Karpas-422 (cell line): ENCODE results near the gene CTR9. TPM values are rescaled to one million over a fixed set of nuclear protein-coding genes. Genes with fewer than 3 reads are reported as not detected.
A peak's percentile ranks its signal among the peaks of the same experiment; 100 is the strongest.
"Not testable (repeated sequence)": the region's sequence is repeated elsewhere in the genome, so short reads cannot be mapped to it uniquely, and the experiment has no call there.

Experiments used
- DNase-seq: peaks from one replicate; pipeline ENCODE4 v3.0.0-alpha.2; 2015
- H2AFZ ChIP-seq: fragments of 200-600 bp; sonication (generic); 2 replicates; pipeline ENCODE4 v1.6.1; 2014; ENCODE audit warnings: antibody characterized with exemption, low read length, mixed read lengths
- H3K27ac ChIP-seq: fragments of 200-600 bp; sonication (generic); 2 replicates; pipeline ENCODE4 v1.5.1; 2014; ENCODE audit warnings: mild to moderate bottlenecking, low read length, moderate library complexity
- H3K27me3 ChIP-seq: fragments of 200-600 bp; sonication (generic); 2 replicates; pipeline ENCODE4 v1.6.1; 2014; ENCODE audit warnings: low read length, mixed read lengths
- H3K36me3 ChIP-seq: fragments of 200-600 bp; sonication (generic); 2 replicates; pipeline ENCODE4 v1.6.1; 2014; ENCODE audit warnings: low read length, mixed read lengths; ENCODE audit not compliant: insufficient read depth
- H3K4me1 ChIP-seq: fragments of 200-600 bp; sonication (generic); 2 replicates; pipeline ENCODE4 v1.6.1; 2014; ENCODE audit warnings: mild to moderate bottlenecking, low read length, mixed read lengths
- H3K4me2 ChIP-seq: fragments of 200-600 bp; sonication (generic); 2 replicates; pipeline ENCODE4 v1.6.1; 2014; ENCODE audit warnings: low read length, low read depth, mild to moderate bottlenecking; ENCODE audit not compliant: poor library complexity, severe bottlenecking
- H3K4me3 ChIP-seq: fragments of 200-600 bp; sonication (generic); 2 replicates; pipeline ENCODE4 v1.5.1; 2014; ENCODE audit warnings: mild to moderate bottlenecking, antibody characterized with exemption, low read length, mixed read lengths
- H3K79me2 ChIP-seq: fragments of 200-600 bp; sonication (generic); 2 replicates; pipeline ENCODE4 v1.6.1; 2014; ENCODE audit warnings: mild to moderate bottlenecking, low read length, mixed read lengths
- H3K9ac ChIP-seq: fragments of 200-600 bp; sonication (generic); 2 replicates; pipeline ENCODE4 v1.6.0; 2014; ENCODE audit warnings: low read length
- H3K9me2 ChIP-seq: fragments of 200-600 bp; sonication (generic), shearing (Covaris generic); replicated peaks from 2 replicates; pipeline ENCODE4 v1.6.0; 2014; ENCODE audit warnings: mild to moderate bottlenecking, low read length, moderate library complexity; ENCODE audit not compliant: insufficient read depth
- H3K9me3 ChIP-seq: fragments of 300-700, 200-600 bp; sonication (generic); 2 replicates; pipeline ENCODE4 v1.6.1; 2014; ENCODE audit warnings: low read length, mixed read lengths
- H4K20me1 ChIP-seq: fragments of 200-600 bp; sonication (generic); 2 replicates; pipeline ENCODE4 v1.6.1; 2014; ENCODE audit warnings: mild to moderate bottlenecking, antibody characterized with exemption, low read length, low read depth; ENCODE audit not compliant: insufficient read depth
- total RNA-seq: library from RNA; depleted of rRNA; stranded (reverse); fragments of >200 nt; shearing (Covaris generic); gene quantifications from 2 replicates; pipeline ENCODE4 v1.2.3, GENCODE V29; 2014; ENCODE audit warnings: low replicate concordance

Gene CTR9
- total RNA-seq, 1 experiment from 2014 or later: 39.9 TPM

DNA sequence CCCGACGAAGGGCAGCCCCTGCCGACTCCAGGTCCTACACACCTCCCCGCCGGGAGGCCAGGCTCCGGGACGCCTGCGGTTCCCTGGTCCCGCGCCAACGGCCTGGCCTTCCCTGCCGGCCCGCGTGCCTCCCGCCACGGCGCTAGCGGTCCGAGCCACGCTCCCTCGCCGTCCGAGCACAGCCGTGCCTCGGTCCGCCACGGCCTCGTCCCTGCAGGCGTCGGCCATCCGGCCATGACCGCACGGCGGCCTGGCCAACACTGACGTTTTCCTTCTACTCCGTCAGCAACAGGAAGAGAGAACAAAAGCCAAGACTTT is 57.1 kb downstream of the CTR9 start:
- H3K4me2 ChIP-seq: peak overlapping the region; percentile 93
- no peaks in the 10 kb centered on the region for H3K27me3 ChIP-seq
- H4K20me1 ChIP-seq: peaks cover 16% of the 10 kb centered on the region; the same call in 1 of the 2 replicates
- H3K4me3 ChIP-seq: peak overlapping the region; percentile 91
- H3K79me2 ChIP-seq: peaks cover 28% of the 10 kb centered on the region
- peak overlapping the region; percentile 98 for H3K9ac ChIP-seq
- DNase-seq: no peak
- no peak overlapping the region for H2AFZ ChIP-seq
- H3K27ac ChIP-seq: peak overlapping the region; percentile 86
- H3K36me3 ChIP-seq: peaks cover 43% of the 10 kb centered on the region
- H3K4me1 ChIP-seq: peaks cover 29% of the 10 kb centered on the region
- H3K9me2 ChIP-seq: no peaks in the 10 kb centered on the region
- no peaks in the 10 kb centered on the region for H3K9me3 ChIP-seq

DNA sequence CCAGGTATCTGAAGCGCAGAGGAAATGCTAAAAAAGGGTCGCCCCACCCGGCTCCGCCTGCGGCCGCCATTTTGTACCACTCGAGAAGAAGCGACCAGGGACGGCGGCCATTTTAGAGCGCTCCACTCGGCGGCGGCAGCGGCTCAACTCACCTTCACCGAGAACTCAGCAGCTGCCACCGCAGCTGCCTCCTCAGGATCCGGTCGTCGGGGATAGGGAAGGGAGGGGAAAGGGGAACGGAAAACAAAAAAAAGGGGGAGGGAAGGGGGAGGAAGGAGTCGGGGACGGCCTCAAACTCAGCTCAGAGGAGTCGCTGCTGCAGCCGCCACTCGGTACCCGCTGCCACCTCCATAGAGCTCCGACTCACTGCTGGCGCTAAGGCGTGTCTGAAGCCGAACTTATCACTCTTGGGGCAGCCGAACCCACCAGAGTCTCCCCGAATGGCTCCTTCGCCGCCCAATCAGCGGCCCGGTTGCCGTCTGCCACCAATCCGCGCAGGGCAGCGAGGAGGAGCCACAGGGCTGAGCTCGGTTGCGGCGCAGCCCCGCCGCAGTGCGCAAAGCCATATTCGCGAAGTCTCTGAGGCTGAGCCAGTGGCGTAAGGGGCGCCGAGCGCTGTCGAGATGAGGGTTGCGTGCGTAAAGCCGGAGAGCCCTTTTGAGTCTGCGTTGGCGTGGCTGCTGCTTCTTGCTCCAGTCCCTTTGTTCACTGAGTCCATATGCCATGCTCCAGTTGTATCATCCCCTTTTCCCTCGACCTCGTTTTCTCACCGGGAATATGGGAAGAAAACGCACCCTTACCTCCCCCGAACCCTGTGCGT is 57.7 kb downstream of the CTR9 start, which contains the start of gene EIF4G2:
TSS of gene EIF4G2 (minus strand) at position 374 of the 820 bp plus-strand sequence.
- H3K9me2 ChIP-seq: no peaks in the 10 kb centered on the region
- peaks cover 37% of the 10 kb centered on the region for H3K36me3 ChIP-seq
- H3K4me1 ChIP-seq: peaks cover 29% of the 10 kb centered on the region
- peaks cover 28% of the 10 kb centered on the region for H3K79me2 ChIP-seq
- peak within 1 kb of the TSS; percentile 98 for H3K9ac ChIP-seq
- no peaks in the 10 kb centered on the region for H3K9me3 ChIP-seq
- peaks cover 16% of the 10 kb centered on the region; the same call in 1 of the 2 replicates for H4K20me1 ChIP-seq
- H2AFZ ChIP-seq: peak within 1 kb of the TSS; percentile 95
- peak within 1 kb of the TSS; percentile 91 for H3K4me3 ChIP-seq
- H3K4me2 ChIP-seq: peak within 1 kb of the TSS; percentile 93
- peak within 1 kb of the TSS; percentile 86 for H3K27ac ChIP-seq
- no peaks in the 10 kb centered on the region for H3K27me3 ChIP-seq
- DNase-seq: peak; percentile 99

DNA sequence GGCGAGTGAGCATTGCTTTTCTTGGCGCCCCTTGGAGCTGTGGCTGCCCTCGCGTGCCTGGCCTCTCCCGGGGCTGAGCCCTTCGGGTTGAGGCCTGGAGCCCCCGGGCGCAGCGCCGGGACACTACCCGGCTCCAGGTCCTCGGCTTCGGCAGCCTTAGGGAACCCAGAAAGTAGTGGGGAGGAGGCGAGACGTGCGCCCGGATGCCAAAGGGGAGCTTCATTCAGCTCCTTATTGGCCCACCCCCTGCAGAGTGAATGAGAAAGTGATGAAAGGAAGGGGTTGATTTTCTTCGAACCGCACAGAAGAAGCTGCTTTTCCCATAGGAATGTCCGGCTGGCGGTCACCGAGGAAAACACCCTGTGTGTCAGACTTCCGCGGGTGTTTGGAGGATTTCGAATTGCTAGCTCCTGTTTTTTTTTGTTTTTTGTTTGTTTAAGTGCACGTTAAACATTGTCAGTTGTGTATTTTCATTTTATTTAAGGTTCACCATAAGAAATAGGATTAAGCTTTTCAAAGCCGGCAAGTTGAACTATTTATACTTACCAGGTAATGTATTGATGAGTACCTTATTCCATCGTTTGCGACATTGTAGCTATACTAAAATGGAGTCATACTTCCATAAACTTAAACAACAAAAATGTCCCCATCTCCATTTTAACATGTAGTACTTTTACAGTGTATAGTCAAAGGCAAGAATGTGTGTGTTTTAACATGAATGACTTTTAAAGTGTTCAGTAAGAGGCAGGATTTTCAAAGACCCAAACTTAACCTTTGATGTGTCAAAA is 58.5 kb downstream of the CTR9 start:
- Histone ChIP-seq H3K4me2 (peak overlapping the region; percentile 93), H2AFZ (peak overlapping the region; percentile 95), H3K9me3 (no peaks in the 10 kb centered on the region), H3K9ac (peak overlapping the region; percentile 88), H4K20me1 (peaks cover 16% of the 10 kb centered on the region; the same call in 1 of the 2 replicates), H3K4me1 (peaks cover 29% of the 10 kb centered on the region), H3K27me3 (no peaks in the 10 kb centered on the region), H3K36me3 (peaks cover 29% of the 10 kb centered on the region), H3K27ac (peak overlapping the region; percentile 53), H3K79me2 (peaks cover 28% of the 10 kb centered on the region), H3K4me3 (peak overlapping the region; percentile 91), H3K9me2 (no peaks in the 10 kb centered on the region)
- peak; percentile 67 for DNase-seq

DNA sequence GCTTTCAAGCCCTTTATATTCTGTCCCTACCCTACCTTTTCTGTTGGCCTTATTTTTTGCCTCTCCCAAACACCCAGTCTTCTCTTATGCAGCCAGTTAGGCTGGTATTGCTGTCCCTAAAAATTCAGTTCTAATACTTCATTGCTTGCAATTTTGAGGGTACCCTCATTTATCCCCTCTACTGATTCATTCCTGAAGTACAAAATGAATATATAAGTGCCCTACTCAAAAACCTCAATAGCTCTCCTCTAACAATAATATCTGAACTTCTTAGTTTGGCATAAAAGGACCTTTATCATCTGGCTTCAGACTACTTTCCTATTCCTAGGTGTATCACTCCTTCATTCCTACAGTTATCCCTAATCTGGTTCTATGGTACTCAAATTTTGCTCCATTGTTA is 62.9 kb downstream of the CTR9 start:
- no peaks in the 10 kb centered on the region for H3K9me3 ChIP-seq
- H3K27me3 ChIP-seq: no peaks in the 10 kb centered on the region
- no peaks in the 10 kb centered on the region for H3K79me2 ChIP-seq
- H3K9me2 ChIP-seq: no peaks in the 10 kb centered on the region
- no peak overlapping the region for H2AFZ ChIP-seq
- no peaks in the 10 kb centered on the region for H3K36me3 ChIP-seq
- no peak overlapping the region for H3K27ac ChIP-seq
- H3K4me3 ChIP-seq: no peak overlapping the region
- no peaks in the 10 kb centered on the region for H4K20me1 ChIP-seq
- no peak for DNase-seq
- H3K4me2 ChIP-seq: no peak overlapping the region
- peaks cover 16% of the 10 kb centered on the region for H3K4me1 ChIP-seq
- no peak overlapping the region for H3K9ac ChIP-seq

DNA sequence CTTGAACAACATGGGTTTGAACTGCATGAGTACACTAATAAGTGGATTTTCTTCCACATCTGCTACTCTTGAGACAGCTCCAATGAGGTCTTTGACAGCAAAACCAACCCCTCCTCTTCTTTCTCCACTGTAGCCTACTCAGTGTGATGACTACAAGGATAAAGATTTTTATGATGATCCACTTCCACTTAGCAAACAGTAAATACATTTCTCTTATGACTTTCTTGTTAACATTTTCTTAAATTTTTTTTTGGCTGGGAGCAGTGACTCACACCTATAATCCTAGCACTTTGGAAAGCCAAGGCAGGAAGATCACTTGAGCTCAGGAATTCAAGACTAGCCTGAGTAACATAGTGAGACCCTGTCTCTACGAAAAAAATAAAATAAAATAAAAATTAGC is 67.5 kb downstream of the CTR9 start:
- H3K27me3 ChIP-seq: no peaks in the 10 kb centered on the region
- H3K9ac ChIP-seq: no peak overlapping the region
- H3K36me3 ChIP-seq: no peaks in the 10 kb centered on the region
- DNase-seq: no peak
- no peak overlapping the region for H3K4me3 ChIP-seq
- H4K20me1 ChIP-seq: no peaks in the 10 kb centered on the region
- no peak overlapping the region for H3K27ac ChIP-seq
- H3K9me3 ChIP-seq: no peaks in the 10 kb centered on the region
- no peaks in the 10 kb centered on the region for H3K79me2 ChIP-seq
- no peaks in the 10 kb centered on the region for H3K4me1 ChIP-seq
- no peaks in the 10 kb centered on the region for H3K9me2 ChIP-seq
- H2AFZ ChIP-seq: no peak overlapping the region
- no peak overlapping the region for H3K4me2 ChIP-seq

DNA sequence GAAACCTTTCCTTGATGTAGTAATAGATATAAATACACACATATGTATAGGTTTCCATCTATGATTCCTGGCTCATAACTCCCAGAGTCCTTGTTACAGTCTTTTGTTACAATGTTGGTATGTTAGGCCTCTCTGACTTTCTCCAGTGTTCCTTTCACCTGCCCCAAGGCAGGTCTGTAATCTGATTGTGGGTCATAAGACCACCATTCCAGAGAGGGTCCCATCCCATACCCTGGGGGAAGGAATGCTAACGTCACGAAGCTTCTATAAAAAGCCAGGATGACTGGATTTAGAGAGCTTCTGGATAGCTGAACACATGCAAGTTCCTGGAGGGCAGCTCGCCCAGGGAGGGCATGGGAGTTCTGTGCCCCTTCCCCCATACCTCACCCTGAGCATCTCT is 71.4 kb downstream of the CTR9 start:
- H3K36me3 ChIP-seq, DNase-seq, H2AFZ ChIP-seq, H3K27me3 ChIP-seq, H3K4me3 ChIP-seq, H4K20me1 ChIP-seq, H3K9me3 ChIP-seq, H3K4me2 ChIP-seq, H3K9ac ChIP-seq, H3K79me2 ChIP-seq, H3K9me2 ChIP-seq, H3K27ac ChIP-seq: not testable (repeated sequence)
- H3K4me1 ChIP-seq: peaks cover 15% of the 10 kb centered on the region

DNA sequence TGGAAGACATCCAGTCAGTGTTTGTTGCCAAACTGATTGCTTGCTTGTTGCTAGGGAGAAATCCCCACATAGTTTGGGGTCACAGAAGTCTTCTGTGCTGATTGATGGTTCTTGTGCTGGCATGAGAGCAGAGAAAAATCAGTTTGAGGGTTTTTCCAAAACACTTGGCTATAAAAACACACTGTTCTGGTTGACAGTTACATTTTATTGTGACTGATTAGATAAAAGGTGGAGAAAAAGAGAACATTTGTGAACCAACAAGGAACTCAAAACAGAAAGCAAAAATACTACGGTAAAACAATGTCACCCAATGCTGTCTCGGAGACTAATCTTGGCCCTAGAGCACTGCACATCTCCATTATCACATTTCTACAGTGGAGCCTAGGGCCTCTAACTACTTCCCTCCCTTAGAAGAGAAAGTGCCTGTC is 72.1 kb downstream of the CTR9 start:
- Histone ChIP-seq H3K27ac (no peak overlapping the region), H3K4me1 (peaks cover 15% of the 10 kb centered on the region), H3K4me2 (no peak overlapping the region), H4K20me1 (no peaks in the 10 kb centered on the region), H3K36me3 (no peaks in the 10 kb centered on the region), H3K79me2 (no peaks in the 10 kb centered on the region), H3K9me3 (no peaks in the 10 kb centered on the region), H3K9me2 (no peaks in the 10 kb centered on the region), H2AFZ (no peak overlapping the region), H3K27me3 (no peaks in the 10 kb centered on the region), H3K9ac (no peak overlapping the region), H3K4me3 (no peak overlapping the region)
- DNase-seq: no peak

DNA sequence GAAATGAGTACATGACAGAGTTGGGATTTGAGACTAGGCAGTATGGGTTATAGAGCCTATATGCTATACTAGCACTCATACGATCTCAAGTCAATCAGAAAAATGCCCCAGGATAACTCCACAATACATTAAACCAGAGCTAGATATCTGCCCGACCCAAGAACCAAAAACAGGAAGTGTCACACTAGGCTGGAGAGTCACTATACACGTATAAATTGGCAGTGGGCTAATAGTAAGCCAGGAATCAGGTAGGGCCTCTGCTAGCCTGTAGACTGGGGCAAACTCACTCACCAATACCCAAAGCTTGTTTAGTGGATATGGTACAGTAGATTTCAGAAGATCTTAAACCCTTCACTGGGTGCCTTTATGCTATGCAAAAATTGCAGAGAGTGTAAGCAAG is 73.8 kb downstream of the CTR9 start:
- Histone ChIP-seq H3K9me3 (no peaks in the 10 kb centered on the region), H4K20me1 (no peaks in the 10 kb centered on the region), H3K4me3 (peak overlapping the region; percentile 44; the same call in 1 of the 2 replicates), H3K9me2 (no peaks in the 10 kb centered on the region), H3K4me1 (peaks cover 15% of the 10 kb centered on the region), H2AFZ (peak overlapping the region; percentile 95), H3K27me3 (no peaks in the 10 kb centered on the region), H3K9ac (peak overlapping the region; percentile 34; the same call in 1 of the 2 replicates), H3K36me3 (no peaks in the 10 kb centered on the region), H3K4me2 (peak overlapping the region; percentile 62), H3K27ac (no peak overlapping the region), H3K79me2 (no peaks in the 10 kb centered on the region)
- peak; percentile 72 for DNase-seq
